H1 (cell line): ENCODE measurements around the gene TMA7B. TPM values are rescaled to one million over a fixed set of nuclear protein-coding genes. Genes with fewer than 3 reads are reported as not detected.

ENCODE experiments used
- BACH1 ChIP-seq: IDR thresholded peaks from 2 replicates; pipeline ENCODE4 v1.6.1; 2012; ENCODE audit warnings: low read length, improper control_type of control experiment
- RAD21 ChIP-seq, 2 experiments: IDR thresholded peaks in 1 of 2; conservative IDR thresholded peaks in 1 of 2; 2 replicates each; pipeline ENCODE4 v1.6.1; 2011; ENCODE audit warnings: low read depth in 2 of 2, low read length in 2 of 2, improper control_type of control experiment in 1 of 2, inconsistent platforms in 1 of 2, mild to moderate bottlenecking in 1 of 2, moderate library complexity in 1 of 2
- polyA plus RNA-seq, 7 experiments: library from polyadenylated mRNA; depleted of rRNA in 3 of 7; stranded (reverse) in 5 of 7; unstranded in 2 of 7; fragments of >200 nt in 5 of 7; fragments of 200-250 nt in 2 of 7; gene quantifications; 1 replicate in 5 of 7; 2 replicates in 1 of 7; 4 replicates in 1 of 7; pipeline versions ENCODE4 v1.2.1 to v1.2.3, GENCODE V29; 2011 to 2013; ENCODE audit warnings: missing spikeins in 2 of 7, mixed read lengths in 2 of 7
- total RNA-seq: library from RNA; stranded (reverse); fragmentation: NEBNext Ultra II Directional; extraction: Animal tissue kit (Norgen Biotek cat#: 25700); gene quantifications from 2 replicates; pipeline ENCODE4 v1.2.1, GENCODE V29; 2021

The TMA7B gene
- total and polyA plus RNA-seq, 2 of the 8 experiments (the other 6 are each of a cell fraction or from before 2014, with no cell fraction given) = not detected

- TF ChIP-seq RAD21 (IDR thresholded peaks at IDR 0.05 in 1 of 2, conservative IDR thresholded peaks at IDR 0.05 in 1 of 2; ENCODE audit: low read depth in 2 of 2, low read length in 2 of 2) = no peak
- TF ChIP-seq BACH1 = no peak
Observed at GRCh38 chr22:39956932-39957664, 3.1 kb upstream of the TMA7B start (continued).
